HG03378 (cell line): ENCODE results near the gene HNRNPR.
"Not testable (repeated sequence)": the region's sequence is repeated elsewhere in the genome, so short reads cannot be mapped to it uniquely, and the experiment has no call there.

Experiments
- ATAC-seq: cut with Tn5 transposase; IDR thresholded peaks from one replicate; pipeline ENCODE4 v1.9.1; 2021; ENCODE audit warnings: mild to moderate bottlenecking, moderate library complexity; ENCODE audit not compliant: unreplicated experiment

HNRNPR gene

GRCh38 chr1:23331713-23332112, 12.4 kb downstream of the HNRNPR start:
- no peak for ATAC-seq

DNA sequence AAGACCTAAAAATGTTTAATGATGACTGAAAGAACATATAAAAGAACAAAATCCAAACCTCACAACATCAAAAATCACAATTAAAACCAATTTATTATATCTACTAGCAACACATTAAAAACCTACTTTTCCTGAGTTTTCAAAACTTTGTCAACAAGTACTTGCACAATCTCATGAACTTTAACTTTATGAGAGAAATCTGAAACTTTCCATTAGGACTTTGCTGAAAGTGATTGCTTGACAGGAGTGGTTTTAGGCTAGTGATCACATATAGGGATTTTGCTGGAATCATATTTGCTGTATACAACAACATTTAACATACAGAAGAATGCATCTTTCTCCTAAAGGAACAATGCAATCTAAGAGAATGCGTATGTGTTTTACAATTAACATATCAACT, 13.2 kb downstream of the HNRNPR start:
- ATAC-seq: no peak

DNA sequence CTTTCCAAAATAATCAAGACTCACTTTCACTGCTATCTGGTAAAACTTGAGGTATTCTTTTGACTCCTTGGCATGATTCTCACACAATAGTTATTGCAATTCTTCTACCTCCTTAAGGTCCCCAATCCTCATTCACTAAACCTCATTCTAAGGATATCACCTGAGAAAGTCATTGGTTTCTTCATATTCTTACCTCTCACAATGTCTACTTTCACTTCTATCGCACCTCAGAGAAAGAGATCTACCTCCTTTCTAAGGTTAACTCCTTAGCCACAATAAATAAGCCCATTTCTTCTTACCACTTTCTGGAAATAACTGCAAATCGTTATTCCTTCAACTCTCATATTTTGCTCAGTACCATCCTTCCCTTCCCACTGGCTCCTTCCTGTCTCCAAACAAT, 18.7 kb downstream of the HNRNPR start:
- ATAC-seq: no peak

DNA sequence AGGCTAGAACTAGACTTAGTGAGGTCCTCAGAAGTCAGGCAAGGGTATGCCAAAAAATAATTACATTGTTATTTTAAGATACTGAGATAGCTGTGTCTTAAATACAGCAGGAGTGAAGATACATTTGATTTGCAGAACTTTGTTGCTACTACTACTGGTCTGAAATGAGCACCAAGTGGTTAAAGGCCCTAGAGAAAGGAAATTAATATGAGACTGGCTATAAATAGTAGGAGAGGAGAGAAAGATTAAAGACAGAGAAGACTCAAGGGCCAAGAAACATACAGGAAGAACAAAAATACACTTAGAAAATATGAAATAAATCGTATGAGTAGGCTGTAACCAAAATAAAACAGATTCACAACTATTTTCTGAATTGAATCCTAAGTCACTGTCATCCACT, 21.3 kb downstream of the HNRNPR start:
- no peak for ATAC-seq

GRCh38 chr1:23310280-23310679, 33.8 kb downstream of the HNRNPR start:
- not testable (repeated sequence) for ATAC-seq

DNA sequence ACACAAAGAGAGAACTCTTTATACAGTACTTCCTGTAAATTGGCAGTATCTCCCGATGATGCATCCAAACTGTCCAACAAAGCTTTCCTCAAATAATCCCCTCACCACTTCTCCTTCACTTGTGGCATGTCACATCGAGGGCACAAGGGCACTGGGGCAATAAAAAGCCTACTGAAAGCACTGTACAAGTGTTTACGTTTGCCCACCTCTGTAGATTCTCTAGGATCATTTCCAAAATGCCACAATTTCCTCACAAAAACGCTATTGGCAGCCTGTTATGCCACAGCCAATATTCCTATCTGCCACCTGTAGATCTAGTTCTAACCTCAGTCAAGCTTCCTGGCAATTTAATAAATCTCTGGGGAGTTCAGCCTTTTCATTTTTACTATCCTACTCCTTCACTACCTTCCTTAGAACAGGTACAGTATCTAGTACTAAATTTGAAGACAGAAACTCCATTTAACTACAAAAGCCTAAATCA, 39.9 kb downstream of the HNRNPR start:
- no peak for ATAC-seq

- no peak for ATAC-seq
Measured at GRCh38 chr1:23303524-23303923, 40.6 kb downstream of the HNRNPR start.

- no peak for ATAC-seq
Measured at GRCh38 chr1:23296931-23297330, 47.2 kb downstream of the HNRNPR start.

- no peak for ATAC-seq
Measured at GRCh38 chr1:23291706-23292105, 52.4 kb downstream of the HNRNPR start.

- ATAC-seq: no peak
Measured at GRCh38 chr1:23290836-23291565, 53.1 kb downstream of the HNRNPR start.

DNA sequence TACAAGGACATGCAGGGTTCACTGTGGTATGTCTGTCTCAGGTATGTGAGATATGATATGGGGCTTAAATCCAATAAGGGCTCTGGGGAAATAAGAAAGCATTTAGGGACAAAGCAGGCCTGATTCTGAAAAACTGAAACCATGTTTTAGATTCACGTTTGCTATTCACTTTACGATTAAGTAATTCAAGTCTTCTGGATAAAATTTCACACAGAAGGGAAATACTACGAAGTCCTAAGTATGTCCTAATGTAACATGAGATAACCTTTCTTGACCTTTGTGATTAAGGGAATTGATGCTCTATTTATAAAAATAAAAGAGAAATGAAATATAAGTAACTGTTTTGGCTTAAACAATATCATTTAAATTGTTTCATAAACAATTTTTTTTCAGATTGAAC, 55.4 kb downstream of the HNRNPR start:
- no peak for ATAC-seq

DNA sequence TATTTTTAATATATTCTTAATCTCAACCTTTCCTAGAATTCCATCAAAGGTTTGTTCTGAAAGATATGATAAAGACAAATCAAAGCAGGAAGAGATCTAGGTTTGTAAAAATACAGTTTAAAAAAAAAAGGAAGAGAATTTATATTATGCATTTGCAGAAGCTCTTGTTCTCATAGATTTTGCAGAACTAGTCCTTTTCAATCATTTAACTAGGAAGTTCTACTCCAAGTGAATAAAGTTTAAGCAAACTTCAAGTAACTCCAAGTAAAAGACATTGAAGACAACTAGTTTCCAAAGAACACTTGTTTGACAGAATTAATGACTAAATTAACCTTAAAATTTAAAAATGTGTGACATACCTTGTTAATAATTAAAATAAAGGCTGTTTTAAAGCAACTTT, 55.9 kb downstream of the HNRNPR start:
- ATAC-seq: no peak

- no peak for ATAC-seq
Measured at GRCh38 chr1:23286401-23286800, 57.7 kb downstream of the HNRNPR start.

- no peak for ATAC-seq
Measured at GRCh38 chr1:23283667-23284602, 60.1 kb downstream of the HNRNPR start.

GRCh38 chr1:23282957-23283356, 61.1 kb downstream of the HNRNPR start:
- ATAC-seq: no peak

DNA sequence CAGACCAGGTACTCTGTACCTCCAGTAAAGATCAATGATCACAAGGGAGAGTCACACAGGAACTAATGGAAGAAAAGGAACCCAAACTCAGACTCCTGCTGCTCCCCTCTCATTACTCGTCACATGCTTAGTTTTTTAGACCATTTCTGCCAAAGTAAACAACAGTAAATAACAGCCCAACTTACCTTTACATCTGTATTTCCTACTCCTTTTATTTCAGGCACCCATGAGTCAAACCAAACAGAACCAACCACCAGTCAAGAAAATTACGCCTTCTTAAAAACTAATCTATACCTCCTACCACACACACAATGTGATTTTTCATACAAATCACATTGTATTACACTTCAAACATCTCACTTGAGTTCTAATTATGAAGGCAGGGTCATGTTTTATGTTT, 65.4 kb downstream of the HNRNPR start:
- ATAC-seq: no peak

DNA sequence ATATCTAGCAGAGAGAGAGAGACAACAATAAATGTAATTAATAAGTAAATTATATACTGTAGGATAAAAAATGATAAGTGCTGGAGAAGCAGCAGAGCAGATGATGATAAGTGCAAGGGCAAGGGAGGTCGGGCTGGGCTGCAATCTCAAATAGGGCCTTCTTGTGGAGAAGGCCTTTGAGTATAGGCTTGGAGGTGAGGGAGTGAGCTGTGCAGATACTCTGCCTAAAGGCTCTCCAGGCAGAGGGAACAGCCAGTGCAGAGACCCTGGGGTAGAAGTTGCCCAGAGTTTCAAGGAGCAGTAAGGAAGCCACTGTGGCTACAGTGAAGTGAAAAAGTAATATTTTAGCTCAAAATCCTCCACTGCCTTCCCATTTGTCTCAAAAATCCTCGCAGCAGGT, 67.6 kb downstream of the HNRNPR start:
- ATAC-seq: no peak

GRCh38 chr1:23274134-23274505, 70.0 kb downstream of the HNRNPR start:
- no peak for ATAC-seq

GRCh38 chr1:23273450-23274133, 70.5 kb downstream of the HNRNPR start:
- no peak for ATAC-seq

GRCh38 chr1:23263380-23263887, 80.7 kb downstream of the HNRNPR start:
- no peak for ATAC-seq

DNA sequence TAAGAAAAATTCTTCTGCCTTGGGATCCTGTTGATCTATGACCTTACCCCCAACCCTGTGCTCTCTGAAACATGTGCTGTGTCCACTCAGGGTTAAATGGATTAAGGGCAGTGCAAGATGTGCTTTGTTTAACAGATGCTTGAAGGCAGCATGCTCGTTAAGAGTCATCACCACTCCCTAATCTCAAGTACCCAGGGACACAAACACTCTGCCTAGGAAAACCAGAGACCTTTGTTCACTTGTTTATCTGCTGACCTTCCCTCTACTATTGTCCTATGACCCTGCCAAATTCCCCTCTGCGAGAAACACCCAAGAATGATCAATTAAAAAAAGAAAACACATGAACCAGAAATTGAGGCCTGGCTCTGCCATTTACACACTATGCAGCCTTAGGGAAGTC, 86.0 kb downstream of the HNRNPR start:
- not testable (repeated sequence) for ATAC-seq
